Measurements from ENCODE around the gene SMIM33.
"Not testable (repeated sequence)": the region's sequence is repeated elsewhere in the genome, so short reads cannot be mapped to it uniquely, and the experiment has no call there.

SMIM33 gene

GRCh38 chr5:139482050-139482889 is 11.5 kb downstream of the SMIM33 start, which contains the start of gene STING1:
Gene STING1 (minus strand): TSS chr5:139482758. CDS start chr5:139481704, 1,054 bp downstream.
- DNase-seq (ENCODE audit: low spot score): peak; percentile 68

GRCh38 chr5:139482890-139483208 is 12.0 kb downstream of the SMIM33 start:
- not testable (repeated sequence) for DNase-seq (ENCODE audit: low spot score)

GRCh38 chr5:139486201-139486600 is 15.4 kb downstream of the SMIM33 start:
- DNase-seq (ENCODE audit: low spot score): no peak

- DNase-seq (ENCODE audit: low spot score): no peak
These were observed 17.5 kb downstream of the SMIM33 start for GRCh38 chr5:139488260-139488659.

GRCh38 chr5:139492700-139493192 is 21.9 kb downstream of the SMIM33 start:
- DNase-seq (ENCODE audit: low spot score): no peak

GRCh38 chr5:139494256-139494655 is 23.5 kb downstream of the SMIM33 start:
- DNase-seq (ENCODE audit: low spot score): no peak

GRCh38 chr5:139494832-139495231 is 24.0 kb downstream of the SMIM33 start:
- DNase-seq (ENCODE audit: low spot score): no peak

GRCh38 chr5:139495638-139496435 is 25.0 kb downstream of the SMIM33 start:
- no peak for DNase-seq (ENCODE audit: low spot score)

- no peak for DNase-seq (ENCODE audit: low spot score)
These were observed 30.6 kb downstream of the SMIM33 start for GRCh38 chr5:139501381-139501780.

GRCh38 chr5:139503036-139503817 is 32.4 kb downstream of the SMIM33 start:
- not testable (repeated sequence) for DNase-seq (ENCODE audit: low spot score)

- DNase-seq (ENCODE audit: low spot score): not testable (repeated sequence)
These were observed 33.1 kb downstream of the SMIM33 start for GRCh38 chr5:139503879-139504278.

GRCh38 chr5:139504722-139505121 is 33.9 kb downstream of the SMIM33 start:
- DNase-seq (ENCODE audit: low spot score): not testable (repeated sequence)

GRCh38 chr5:139512786-139513390 is 42.1 kb downstream of the SMIM33 start:
- DNase-seq (ENCODE audit: low spot score): no peak

- peak; percentile 82 for DNase-seq (ENCODE audit: low spot score)
These were observed 42.6 kb downstream of the SMIM33 start for GRCh38 chr5:139513434-139513833.

- no peak for DNase-seq (ENCODE audit: low spot score)
These were observed 43.2 kb downstream of the SMIM33 start for GRCh38 chr5:139513852-139514485.

GRCh38 chr5:139514486-139514856 is 43.7 kb downstream of the SMIM33 start:
- DNase-seq (ENCODE audit: low spot score): no peak

- DNase-seq (ENCODE audit: low spot score): peak; percentile 86
These were observed 47.1 kb downstream of the SMIM33 start for GRCh38 chr5:139517683-139518564.

All from CD4-positive, alpha-beta T cell treated with Interleukin-6 at 100 ng/mL for 8 hours (primary cell).